GM12875 (cell line): ENCODE results near the gene GUCA2A.

ENCODE experiments used
- H3K4me3 ChIP-seq: one replicate; pipeline ENCODE4 v1.5.1; 2011; ENCODE audit warnings: low read depth, low read length, control low read depth
- CTCF ChIP-seq: IDR thresholded peaks from 2 replicates; pipeline ENCODE4 v1.5.1; 2011; ENCODE audit warnings: low read depth, mild to moderate bottlenecking, control low read depth, inconsistent platforms, low read length, moderate library complexity, borderline replicate concordance; ENCODE audit not compliant: insufficient read depth

GUCA2A gene

GRCh38 chr1:42152907-42153600 lies 11.5 kb downstream of the GUCA2A start, which contains the start of gene GUCA2B:
GUCA2B (plus strand) TSS chr1:42153410; CDS start chr1:42153451, 41 bp downstream.
- no peak for TF ChIP-seq CTCF
- H3K4me3 ChIP-seq, result no peak within 1 kb of the TSS

- no peak overlapping the region for H3K4me3 ChIP-seq
- TF ChIP-seq CTCF, result no peak
Measured at GRCh38 chr1:42152119-42152518, 12.4 kb downstream of the GUCA2A start.

GRCh38 chr1:42150651-42151050 lies 13.9 kb downstream of the GUCA2A start:
- TF ChIP-seq CTCF, result no peak
- H3K4me3 ChIP-seq, result no peak overlapping the region

GRCh38 chr1:42148166-42148565 lies 16.4 kb downstream of the GUCA2A start:
- no peak for TF ChIP-seq CTCF
- no peak overlapping the region for H3K4me3 ChIP-seq

- no peak overlapping the region for H3K4me3 ChIP-seq
- TF ChIP-seq CTCF, result peak; percentile 90
Measured at GRCh38 chr1:42146626-42147320, 17.8 kb downstream of the GUCA2A start.

GRCh38 chr1:42145764-42146625 lies 18.6 kb downstream of the GUCA2A start:
- TF ChIP-seq CTCF, result no peak
- H3K4me3 ChIP-seq, result no peak overlapping the region
